A549 (cell line): ENCODE results near the gene ADCY1.

Source experiments
- CBX2 ChIP-seq: fragments of 200-600 bp; sonication (generic); IDR thresholded peaks from 2 replicates; pipeline ENCODE4 v1.6.1; 2016; ENCODE audit warnings: low read depth, mild to moderate bottlenecking, borderline replicate concordance
- CTCF ChIP-seq: fragments of >200 bp; sonication (Bioruptor Twin); formaldehyde crosslinking; IDR thresholded peaks from 3 replicates; pipeline ENCODE4 v1.5.1; 2016
- MAZ ChIP-seq: fragments of 150-350 bp; IDR thresholded peaks from 2 replicates; pipeline ENCODE4 v1.6.1; 2014; ENCODE audit warnings: antibody characterized with exemption, low read depth, low read length, borderline replicate concordance
- NFE2L2 ChIP-seq: fragments of 150-350 bp; conservative IDR thresholded peaks from 2 replicates; pipeline ENCODE4 v1.6.1; 2014; ENCODE audit warnings: low read length

- TF ChIP-seq CTCF (no peak), NFE2L2 (no peak), MAZ (no peak), CBX2 (no peak)
Measured at GRCh38 chr7:45594745-45595535, 20.8 kb downstream of the ADCY1 start.
